ENCODE results near the gene NOD1. TPM values are rescaled to one million over a fixed set of nuclear protein-coding genes. Genes with fewer than 3 reads are reported as not detected.
A peak's percentile ranks its signal among the peaks of the same experiment; 100 is the strongest.
"Not testable (repeated sequence)": the region's sequence is repeated elsewhere in the genome, so short reads cannot be mapped to it uniquely, and the experiment has no call there.

The NOD1 gene, protein sequence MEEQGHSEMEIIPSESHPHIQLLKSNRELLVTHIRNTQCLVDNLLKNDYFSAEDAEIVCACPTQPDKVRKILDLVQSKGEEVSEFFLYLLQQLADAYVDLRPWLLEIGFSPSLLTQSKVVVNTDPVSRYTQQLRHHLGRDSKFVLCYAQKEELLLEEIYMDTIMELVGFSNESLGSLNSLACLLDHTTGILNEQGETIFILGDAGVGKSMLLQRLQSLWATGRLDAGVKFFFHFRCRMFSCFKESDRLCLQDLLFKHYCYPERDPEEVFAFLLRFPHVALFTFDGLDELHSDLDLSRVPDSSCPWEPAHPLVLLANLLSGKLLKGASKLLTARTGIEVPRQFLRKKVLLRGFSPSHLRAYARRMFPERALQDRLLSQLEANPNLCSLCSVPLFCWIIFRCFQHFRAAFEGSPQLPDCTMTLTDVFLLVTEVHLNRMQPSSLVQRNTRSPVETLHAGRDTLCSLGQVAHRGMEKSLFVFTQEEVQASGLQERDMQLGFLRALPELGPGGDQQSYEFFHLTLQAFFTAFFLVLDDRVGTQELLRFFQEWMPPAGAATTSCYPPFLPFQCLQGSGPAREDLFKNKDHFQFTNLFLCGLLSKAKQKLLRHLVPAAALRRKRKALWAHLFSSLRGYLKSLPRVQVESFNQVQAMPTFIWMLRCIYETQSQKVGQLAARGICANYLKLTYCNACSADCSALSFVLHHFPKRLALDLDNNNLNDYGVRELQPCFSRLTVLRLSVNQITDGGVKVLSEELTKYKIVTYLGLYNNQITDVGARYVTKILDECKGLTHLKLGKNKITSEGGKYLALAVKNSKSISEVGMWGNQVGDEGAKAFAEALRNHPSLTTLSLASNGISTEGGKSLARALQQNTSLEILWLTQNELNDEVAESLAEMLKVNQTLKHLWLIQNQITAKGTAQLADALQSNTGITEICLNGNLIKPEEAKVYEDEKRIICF
- total RNA-seq: 0.82 TPM

DNA sequence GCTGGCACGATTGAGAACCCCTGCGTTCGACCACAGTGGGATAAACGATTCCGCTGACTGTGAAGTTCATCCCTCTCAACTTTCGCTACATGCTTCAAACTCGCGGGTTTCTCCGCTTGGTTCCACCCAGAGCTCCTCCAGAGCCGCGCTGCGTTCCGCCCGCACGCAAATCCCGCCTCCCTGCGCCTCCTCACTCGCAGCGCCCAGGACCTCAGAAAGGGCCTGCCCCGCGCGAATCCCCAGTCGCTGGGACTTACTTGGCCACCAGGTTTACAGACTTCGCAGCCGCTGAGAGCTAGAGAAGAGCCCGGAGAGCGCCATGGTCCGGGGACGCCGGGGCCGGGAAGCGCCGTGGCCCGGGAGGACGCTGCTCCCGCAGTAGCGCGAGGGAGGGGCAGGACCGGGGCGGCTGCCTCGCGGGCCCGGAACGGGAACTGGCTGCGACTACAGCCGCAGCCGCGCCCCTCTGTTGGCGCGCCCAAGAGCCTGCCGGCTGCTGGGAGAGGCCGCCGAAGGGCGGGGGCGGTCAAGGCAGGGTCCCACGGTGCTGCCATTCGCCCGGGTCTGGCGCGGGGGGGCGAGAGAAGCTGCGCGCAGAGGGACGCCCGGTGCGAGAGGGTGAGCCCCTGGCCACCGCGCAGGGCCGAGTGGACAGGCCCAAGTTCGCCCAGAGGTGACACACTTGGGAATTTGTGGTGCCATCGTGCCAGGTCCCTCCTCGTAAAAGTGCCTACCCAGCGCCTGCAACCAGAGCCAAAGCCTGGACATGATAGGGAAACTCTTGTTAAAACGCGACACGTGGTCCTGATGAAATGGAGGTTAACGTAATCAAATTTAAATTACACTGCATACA, at the start of gene NOD1:
NOD1 (minus strand) TSS at position 436 of the 853 bp plus-strand sequence. CDS start 21,863 bp downstream, outside the sequence.
- DNase-seq (ENCODE audit: low spot score in 2 of 2) (peak; percentile 68 to 73), FAIRE-seq (no peak)

DNA sequence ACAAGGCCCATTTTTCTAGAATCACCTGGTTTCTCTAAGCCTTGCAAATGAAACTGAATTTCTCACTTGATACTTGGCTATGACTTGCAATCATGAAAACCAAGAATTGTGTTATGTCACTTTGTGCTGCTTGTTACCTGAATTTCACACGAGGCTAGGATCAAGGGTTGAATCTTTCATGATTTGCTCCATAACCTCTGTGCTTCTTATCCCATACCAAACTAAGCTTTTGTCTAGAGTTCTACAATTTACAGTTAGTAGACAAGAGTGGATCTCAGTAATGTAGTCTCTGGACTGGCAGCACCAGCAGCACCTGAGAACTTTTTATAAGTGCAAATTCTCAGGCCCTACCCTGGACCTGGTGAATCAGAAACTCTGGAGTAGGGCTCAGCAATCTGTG, 48.7 kb upstream of the NOD1 start:
- FAIRE-seq; DNase-seq (ENCODE audit: low spot score in 2 of 2): not testable (repeated sequence)

- DNase-seq (ENCODE audit: low spot score in 2 of 2): no peak
- no peak for FAIRE-seq
Observed at GRCh38 chr7:30526163-30526562, 47.6 kb upstream of the NOD1 start.

GRCh38 chr7:30525429-30525828, 46.8 kb upstream of the NOD1 start:
- DNase-seq (ENCODE audit: low spot score in 2 of 2): no peak
- no peak for FAIRE-seq

DNA sequence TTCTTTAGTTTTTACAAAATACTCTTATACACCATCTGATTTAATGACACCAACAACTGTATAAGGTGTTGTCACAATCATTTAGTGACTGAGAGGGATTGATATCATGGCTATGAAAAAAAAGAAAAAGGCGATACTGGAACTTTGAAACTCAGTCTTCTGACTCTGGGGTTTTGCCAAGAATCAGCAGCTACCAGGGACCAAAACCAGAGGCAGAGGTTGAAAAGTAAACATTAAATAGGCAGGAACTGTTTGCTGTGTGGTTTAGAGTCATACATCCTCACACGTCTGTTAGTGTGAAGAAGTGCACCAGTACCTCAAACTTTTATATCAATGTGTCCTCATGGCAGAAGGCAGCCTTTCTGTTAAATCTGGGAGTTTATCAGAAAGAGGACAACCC, 46.0 kb upstream of the NOD1 start:
- FAIRE-seq: no peak
- no peak for DNase-seq (ENCODE audit: low spot score in 2 of 2)

DNA sequence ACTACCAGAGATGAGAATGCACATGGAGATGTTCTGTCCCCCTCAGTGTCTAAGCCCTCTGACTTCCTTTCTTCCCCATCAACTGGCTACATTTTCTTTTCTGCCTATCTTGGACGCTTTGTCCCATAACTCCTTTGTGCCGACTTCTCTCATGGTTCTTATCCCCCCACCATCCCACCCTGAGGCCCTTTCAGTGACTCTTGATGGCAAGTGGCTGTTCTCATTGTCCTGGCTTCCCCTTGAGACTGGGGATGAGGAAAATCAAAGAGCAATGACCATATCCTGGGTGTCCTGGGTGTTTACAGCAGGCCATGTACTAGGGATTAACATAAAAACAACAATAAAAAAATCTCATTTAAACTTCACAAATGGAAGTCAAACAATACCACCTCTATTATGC, 44.9 kb upstream of the NOD1 start:
- DNase-seq (ENCODE audit: low spot score in 2 of 2) (no peak), FAIRE-seq (no peak)

GRCh38 chr7:30522159-30522558, 43.6 kb upstream of the NOD1 start:
- no peak for FAIRE-seq
- no peak for DNase-seq (ENCODE audit: low spot score in 2 of 2)

DNA sequence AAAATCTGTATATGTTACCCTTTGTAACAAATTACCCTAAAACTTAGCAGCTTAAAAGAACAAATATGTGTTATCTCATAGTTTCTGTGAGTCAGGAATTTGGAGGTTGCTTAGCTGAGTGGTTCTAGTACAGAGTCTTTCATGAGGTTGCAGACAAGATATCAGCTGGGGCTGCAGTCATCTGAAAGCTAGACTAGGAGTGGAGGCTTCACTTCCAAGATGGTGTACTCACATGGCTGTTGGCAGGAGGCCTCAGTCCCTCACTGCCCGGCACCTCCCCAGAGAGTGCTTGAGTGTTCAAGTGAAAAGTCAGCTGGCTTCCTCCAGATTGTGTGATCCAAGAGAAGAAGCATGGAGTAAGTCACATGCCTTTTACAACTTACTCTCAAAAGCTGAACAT, 42.9 kb upstream of the NOD1 start:
- DNase-seq (ENCODE audit: low spot score in 2 of 2) (no peak), FAIRE-seq (no peak)

GRCh38 chr7:30519122-30519521, 40.5 kb upstream of the NOD1 start:
- FAIRE-seq (no peak), DNase-seq (ENCODE audit: low spot score in 2 of 2) (no peak)

DNA sequence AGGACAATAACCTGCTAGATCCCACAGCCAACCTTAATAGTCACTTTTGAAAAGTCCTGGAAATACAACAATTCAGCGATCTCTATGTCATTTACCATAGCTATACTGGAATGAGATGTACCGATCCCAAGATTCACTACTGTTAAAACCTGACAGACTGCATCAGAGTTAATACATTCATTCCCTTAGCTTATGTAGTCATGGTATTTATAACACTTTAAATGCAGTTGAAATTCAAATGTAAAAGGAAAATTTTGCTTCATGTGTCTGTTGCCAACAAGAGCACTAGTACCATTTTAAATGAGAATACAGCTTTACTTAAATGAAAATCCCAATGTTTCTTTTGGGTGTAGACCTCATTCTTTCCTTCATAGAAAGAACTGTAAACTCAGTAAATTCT, 37.2 kb upstream of the NOD1 start:
- FAIRE-seq (no peak), DNase-seq (ENCODE audit: low spot score in 2 of 2) (no peak)

GRCh38 chr7:30514776-30515175, 36.2 kb upstream of the NOD1 start:
- no peak for DNase-seq (ENCODE audit: low spot score in 2 of 2)
- no peak for FAIRE-seq

- DNase-seq (ENCODE audit: low spot score in 2 of 2) (no peak), FAIRE-seq (no peak)
Observed at GRCh38 chr7:30514177-30514576, 35.6 kb upstream of the NOD1 start.

- DNase-seq (ENCODE audit: low spot score in 2 of 2): no peak
- FAIRE-seq: no peak
Observed at GRCh38 chr7:30513762-30514161, 35.2 kb upstream of the NOD1 start.

DNA sequence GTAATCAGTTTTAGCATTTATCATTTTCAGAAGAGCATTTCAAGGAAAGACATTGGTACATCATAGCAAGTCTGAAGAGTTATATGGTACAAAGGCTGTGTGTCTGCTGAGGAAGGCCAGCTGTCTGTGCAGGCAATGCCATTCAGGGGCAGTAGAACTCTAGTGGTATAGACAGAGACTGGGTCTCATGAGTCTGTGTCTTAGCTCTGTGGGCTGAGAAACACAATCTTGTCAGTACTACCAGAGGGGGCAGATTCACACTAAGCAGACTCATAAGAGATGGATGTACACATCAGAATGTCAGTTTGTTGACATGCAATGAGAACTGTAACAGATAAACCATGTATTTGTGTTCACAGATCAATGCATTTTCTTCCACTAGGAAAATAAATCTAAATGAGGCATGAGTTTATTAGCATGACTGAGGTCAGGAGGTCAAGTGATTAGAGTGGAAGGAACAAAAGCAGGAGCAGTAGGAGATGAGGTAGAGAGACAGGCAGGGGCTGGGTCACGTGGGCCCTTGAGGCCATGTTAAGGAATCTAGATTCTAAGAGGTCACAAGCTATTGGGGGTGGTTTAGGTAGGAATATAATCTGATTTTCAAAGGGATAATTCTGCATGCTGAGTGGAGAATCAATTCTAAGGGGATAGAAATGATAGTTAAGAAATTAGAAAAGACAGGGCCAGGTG, 33.5 kb upstream of the NOD1 start:
- FAIRE-seq: no peak
- no peak for DNase-seq (ENCODE audit: low spot score in 2 of 2)

GRCh38 chr7:30511494-30511893, 32.9 kb upstream of the NOD1 start:
- no peak for DNase-seq (ENCODE audit: low spot score in 2 of 2)
- no peak for FAIRE-seq

- no peak for DNase-seq (ENCODE audit: low spot score in 2 of 2)
Observed at GRCh38 chr7:30510124-30511075, 31.8 kb upstream of the NOD1 start.

DNA sequence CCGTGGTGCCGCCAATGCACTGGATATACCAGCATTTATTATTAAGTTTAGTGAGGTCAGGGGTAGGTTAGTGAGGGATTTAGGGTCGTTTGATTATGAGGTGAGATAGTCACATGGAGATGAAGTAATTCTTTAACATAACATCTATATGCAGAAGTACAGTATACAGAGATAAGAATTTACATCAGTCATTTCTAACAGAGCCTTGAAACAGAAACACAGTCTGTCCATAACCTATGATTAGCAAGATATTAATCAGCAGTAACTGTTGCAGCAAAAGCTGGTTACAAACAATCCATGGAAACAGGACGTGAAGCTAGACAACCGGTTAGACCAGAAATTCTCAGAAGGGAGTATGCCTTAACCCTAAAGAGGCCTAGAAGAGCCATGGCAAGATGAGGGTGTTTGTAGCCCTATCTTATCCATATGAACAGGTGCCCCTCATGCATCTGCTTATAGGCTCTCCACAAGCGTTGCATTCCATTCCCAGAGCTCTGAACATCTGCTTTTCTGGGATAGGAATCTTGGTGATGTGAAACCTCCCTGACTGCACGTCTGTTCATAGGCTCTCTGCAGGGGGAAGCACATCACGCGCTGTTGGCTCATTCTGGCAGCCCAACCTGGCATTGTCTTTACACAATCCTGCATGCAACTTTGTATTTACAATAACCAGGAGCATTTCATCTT, 30.7 kb upstream of the NOD1 start:
- not testable (repeated sequence) for DNase-seq (ENCODE audit: low spot score in 2 of 2); FAIRE-seq

More at GRCh38 chr7:30510124-30511075, 31.8 kb upstream of the NOD1 start:
- FAIRE-seq: no peak

DNA sequence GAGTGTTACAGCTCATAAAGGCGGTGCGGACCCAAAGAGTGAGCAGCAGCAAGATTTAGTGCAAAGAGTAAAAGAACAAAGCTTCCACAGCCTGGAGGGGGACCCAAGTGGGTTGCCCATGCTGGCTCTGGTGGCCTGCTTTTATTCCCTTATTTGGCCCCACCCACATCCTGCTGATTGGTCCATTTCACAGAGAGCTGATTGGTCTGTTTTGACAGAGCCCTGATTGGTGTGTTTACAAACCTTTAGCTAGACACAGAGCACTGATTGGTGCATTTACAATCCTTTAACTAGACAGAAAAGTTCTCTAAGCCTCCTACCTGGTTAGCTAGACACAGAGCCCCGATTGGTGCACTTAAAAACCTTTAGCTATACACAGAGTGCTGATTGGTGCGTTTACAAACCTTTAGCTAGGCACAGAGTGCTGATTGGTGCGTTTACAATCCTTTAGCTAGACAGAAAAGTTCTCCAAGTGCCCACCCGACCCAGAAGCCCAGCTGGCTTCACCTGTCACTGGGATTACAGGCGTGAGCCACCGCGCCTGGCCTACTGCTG, 28.8 kb upstream of the NOD1 start:
- not testable (repeated sequence) for FAIRE-seq; DNase-seq (ENCODE audit: low spot score in 2 of 2)

Measured in frontal cortex (tissue), 4 donors.